ENCODE data around the gene MXD1. TPM values are rescaled to one million over a fixed set of nuclear protein-coding genes. Genes with fewer than 3 reads are reported as not detected.

Gene MXD1
- total RNA-seq, 1 experiment from 2014 or later, result 3.7 TPM

- Histone ChIP-seq H4K91ac (ENCODE audit: insufficient read length, low read depth, low read length) (no peak overlapping the region), H3K27me3 (ENCODE audit: insufficient read depth, low read length) (no peaks in the 10 kb centered on the region), H3K79me1 (ENCODE audit: insufficient read depth, low read depth, low read length, poor library complexity, severe bottlenecking) (no peaks in the 10 kb centered on the region), H3K79me2 (ENCODE audit: insufficient read depth, low read length) (no peaks in the 10 kb centered on the region), H4K5ac (ENCODE audit: insufficient read length, low read depth, low read length) (no peak overlapping the region), H2AFZ (ENCODE audit: low read length) (no peak overlapping the region), H3K23me2 (ENCODE audit: insufficient read length, low read depth, low read length, poor library complexity, severe bottlenecking) (no peaks in the 10 kb centered on the region), H3K4me1 (ENCODE audit: insufficient read depth, low read length) (no peaks in the 10 kb centered on the region; the same call in 1 of the 2 replicates), H3K4me2 (ENCODE audit: insufficient read depth, insufficient read length, low read length) (no peak overlapping the region), H2BK15ac (ENCODE audit: low read depth, low read length) (no peak overlapping the region), H2BK120ac (ENCODE audit: low read depth, low read length, poor library complexity, severe bottlenecking) (no peak overlapping the region), H3K56ac (ENCODE audit: insufficient read length, low read depth, low read length) (no peak overlapping the region), H3K4ac (ENCODE audit: low read depth, low read length) (no peak overlapping the region), H3K9ac (ENCODE audit: extremely low read depth, insufficient read length, low read length) (no peak overlapping the region), H3T11ph (ENCODE audit: low read length) (no peak overlapping the region), H4K8ac (replicated peaks; ENCODE audit: insufficient read length, low read depth, low read length) (no peak overlapping the region), H2BK12ac (ENCODE audit: insufficient read length, low read depth, low read length) (no peak overlapping the region), H3K9me3 (ENCODE audit: control insufficient read depth, low read depth, low read length) (no peaks in the 10 kb centered on the region), H2BK5ac (ENCODE audit: insufficient read length, low read length) (no peak overlapping the region), H3K27ac (ENCODE audit: insufficient read length, low read depth, low read length) (no peak overlapping the region), H2AK5ac (ENCODE audit: insufficient read length, low read length) (no peak overlapping the region), H4K20me1 (ENCODE audit: control insufficient read depth, insufficient read depth, insufficient read length) (no peaks in the 10 kb centered on the region), H2BK20ac (ENCODE audit: low read depth, low read length, poor library complexity, severe bottlenecking) (no peak overlapping the region), H3K14ac (ENCODE audit: insufficient read depth, low read length) (no peak overlapping the region), H3K23ac (ENCODE audit: insufficient read length, low read depth, low read length) (no peak overlapping the region), H3K18ac (ENCODE audit: insufficient read length, low read depth, low read length) (no peak overlapping the region)
- no CpG with 5 or more reads among the region's 5 CpGs for WGBS (ENCODE audit: extremely low coverage, insufficient read length, low lambda C conversion rate)
- H3K36me3 Mint-ChIP-seq (ENCODE audit: insufficient read depth in 1 of 3, low read depth in 3 of 3), result no peaks in the 10 kb centered on the region
- peaks cover 11 to 14% of the 10 kb centered on the region in 2 experiments for H3K4me1 Mint-ChIP-seq
- DNase-seq, result no peak
- H3K9me3 Mint-ChIP-seq, result no peaks in the 10 kb centered on the region
- no peak overlapping the region; a peak in 1 of 7 replicates for H3K27ac Mint-ChIP-seq
- no peak overlapping the region for H3K4me3 Mint-ChIP-seq
- TF ChIP-seq CTCF (conservative IDR thresholded peaks at IDR 0.05), result no peak
- peaks cover 12% of the 10 kb centered on the region for H3K27me3 Mint-ChIP-seq (ENCODE audit: low read depth)
Observed at GRCh38 chr2:69959425-69959824, 44.5 kb downstream of the MXD1 start.

All from H9 (cell line).